Mesodermal cell (in vitro differentiated cells): ENCODE data around the gene E2F4.

Experiments
- H3K27ac ChIP-seq: 2 replicates; pipeline ENCODE4 v1.7.0; 2013; ENCODE audit warnings: mild to moderate bottlenecking, low read depth, low read length, moderate library complexity; ENCODE audit not compliant: severe bottlenecking
- H3K36me3 ChIP-seq: 2 replicates; pipeline ENCODE4 v1.7.1; 2013; ENCODE audit warnings: mild to moderate bottlenecking, low read length, moderate library complexity; ENCODE audit not compliant: control insufficient read depth, insufficient read depth
- H3K4me1 ChIP-seq: one replicate; pipeline ENCODE4 v1.7.1; 2013; ENCODE audit warnings: mild to moderate bottlenecking, low read length; ENCODE audit not compliant: insufficient read depth, control insufficient read depth, poor library complexity, severe bottlenecking
- H3K4me3 ChIP-seq: 2 replicates; pipeline ENCODE4 v1.7.0; 2013; ENCODE audit warnings: low read length, control low read depth, mild to moderate bottlenecking; ENCODE audit not compliant: insufficient read depth, poor library complexity, severe bottlenecking; ENCODE audit errors: extremely low read depth
- H3K9me3 ChIP-seq: 2 replicates; pipeline ENCODE4 v1.7.1; 2013; ENCODE audit warnings: mild to moderate bottlenecking, low read length, moderate library complexity; ENCODE audit not compliant: control insufficient read depth
- WGBS, 2 experiments: methylation state at CpG; one replicate each; pipeline ENCODE4 v1.1.5; 2013; ENCODE audit warnings: missing lambda C conversion rate in 2 of 2; ENCODE audit not compliant: insufficient coverage in 2 of 2; 5-methylcytosine and 5-hydroxymethylcytosine counted together

E2F4 gene

DNA sequence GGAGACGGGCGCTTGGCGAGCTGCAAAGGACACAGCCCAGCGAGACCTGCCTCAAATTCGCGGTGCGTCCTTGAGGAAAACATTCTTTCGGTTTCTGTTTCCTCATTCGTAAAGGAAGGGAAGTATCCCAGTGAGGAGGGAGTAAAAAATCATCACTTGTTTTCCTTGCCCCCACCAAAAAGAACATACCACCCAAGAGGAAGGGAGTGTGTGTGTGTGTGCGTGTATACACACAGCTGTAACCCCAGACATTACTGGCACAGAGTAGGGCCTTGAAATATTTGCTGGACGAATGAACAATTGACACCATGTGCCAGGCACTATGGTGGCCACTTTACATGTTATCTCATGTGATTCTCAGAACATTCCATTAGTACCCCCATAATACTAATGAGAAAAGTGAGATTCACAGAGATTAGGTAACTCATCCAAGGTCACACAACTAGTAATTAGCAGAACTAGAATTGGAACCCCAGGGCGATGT, 6.3 kb upstream of the E2F4 start:
- Histone ChIP-seq H3K36me3 (peaks cover 4% of the 10 kb centered on the region), H3K4me3 (no peak overlapping the region), H3K4me1 (peaks cover 30% of the 10 kb centered on the region), H3K27ac (no peak overlapping the region), H3K9me3 (no peaks in the 10 kb centered on the region)
- WGBS, 2 experiments: 19 to 20% methylated on average over 9 to 10 of the region's 12 CpGs

DNA sequence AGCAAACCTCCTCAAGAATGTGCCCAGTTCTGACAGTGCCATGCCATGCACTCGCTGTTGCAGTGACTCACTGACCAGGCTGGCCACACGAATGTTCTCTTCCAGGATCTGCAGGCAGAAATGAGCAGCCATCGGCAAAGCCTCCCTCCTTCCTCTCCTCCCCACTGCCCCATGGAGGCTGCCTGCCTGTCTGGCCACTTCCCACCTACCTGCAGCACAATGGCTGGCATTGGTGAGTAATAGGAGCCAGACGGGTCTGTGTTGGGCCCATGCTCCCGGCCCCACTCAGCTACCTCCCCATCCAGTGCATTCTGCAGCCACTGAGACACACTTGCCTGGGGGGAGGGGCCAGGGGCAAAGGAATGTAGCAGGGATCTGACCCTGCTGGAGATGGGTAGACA, 5.4 kb upstream of the E2F4 start:
- Histone ChIP-seq H3K4me1 (peaks cover 36% of the 10 kb centered on the region), H3K36me3 (no peaks in the 10 kb centered on the region), H3K9me3 (no peaks in the 10 kb centered on the region), H3K4me3 (no peak overlapping the region), H3K27ac (no peak overlapping the region)
- 32 to 57% methylated on average over 2 of the region's 5 CpGs for WGBS, 2 experiments

DNA sequence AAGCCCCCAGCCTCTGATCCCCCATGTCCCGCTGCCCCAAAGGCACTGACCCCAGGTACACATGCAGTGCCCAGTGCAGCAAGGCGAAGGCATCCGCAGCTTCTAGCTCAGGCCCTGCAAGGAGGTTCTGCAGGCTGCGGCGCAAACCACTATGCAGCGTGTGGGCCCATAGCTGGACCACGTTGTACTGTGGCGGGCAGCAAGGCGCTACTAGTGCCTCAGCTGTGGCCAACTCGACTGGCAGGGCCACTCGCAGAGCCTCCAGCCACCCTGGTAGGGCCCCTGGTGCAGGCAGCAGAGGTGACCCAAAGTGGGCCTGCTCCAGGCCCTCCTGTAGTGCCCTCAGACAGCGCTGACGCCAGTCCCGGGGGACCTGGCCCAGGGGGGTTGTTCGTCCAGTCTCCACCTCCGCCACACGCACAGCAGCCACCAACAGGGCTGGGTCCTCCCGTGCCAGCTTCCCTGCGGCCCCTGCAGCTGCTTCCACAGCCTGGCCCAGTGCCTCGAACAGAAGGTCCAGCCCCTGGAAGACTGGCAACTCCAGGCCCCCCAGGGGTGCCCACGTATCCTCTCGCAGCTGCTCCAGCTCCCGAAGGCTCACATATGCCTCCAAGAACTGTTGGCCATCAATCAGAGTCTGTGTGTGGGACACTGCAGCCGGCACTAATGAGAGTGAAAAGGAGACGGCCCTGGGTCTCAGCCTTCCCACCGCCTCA, 4.6 kb upstream of the E2F4 start:
- Histone ChIP-seq H3K4me3 (no peak overlapping the region), H3K9me3 (no peaks in the 10 kb centered on the region), H3K27ac (no peak overlapping the region), H3K4me1 (peaks cover 37% of the 10 kb centered on the region), H3K36me3 (no peaks in the 10 kb centered on the region)
- WGBS, 2 experiments: 92 to 94% methylated on average over 23 to 26 of the region's 26 CpGs

DNA sequence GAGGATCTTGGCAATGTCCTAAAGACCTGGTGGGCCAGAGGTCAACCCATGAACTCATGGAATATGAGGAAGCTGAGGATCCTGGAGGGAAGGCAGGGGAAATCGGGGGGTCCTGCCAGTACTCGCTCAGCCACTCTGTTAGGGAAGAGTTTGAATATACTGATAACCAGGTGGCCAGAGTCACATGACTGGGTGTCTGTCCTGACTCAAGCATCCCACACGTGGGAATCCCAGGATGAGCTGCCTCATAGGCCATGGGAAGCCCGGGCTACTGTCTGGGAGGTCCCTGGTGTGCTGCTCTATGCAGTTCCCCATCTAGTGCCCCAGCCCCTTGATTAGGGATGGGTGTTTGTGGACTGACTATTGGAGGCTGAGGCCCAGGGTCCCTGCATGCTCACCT, 3.6 kb upstream of the E2F4 start:
- Histone ChIP-seq H3K36me3 (peaks cover 5% of the 10 kb centered on the region), H3K27ac (no peak overlapping the region), H3K4me1 (peaks cover 37% of the 10 kb centered on the region), H3K9me3 (no peaks in the 10 kb centered on the region), H3K4me3 (no peak overlapping the region)
- 77 to 92% methylated on average over 3 to 4 of the region's 4 CpGs for WGBS, 2 experiments

DNA sequence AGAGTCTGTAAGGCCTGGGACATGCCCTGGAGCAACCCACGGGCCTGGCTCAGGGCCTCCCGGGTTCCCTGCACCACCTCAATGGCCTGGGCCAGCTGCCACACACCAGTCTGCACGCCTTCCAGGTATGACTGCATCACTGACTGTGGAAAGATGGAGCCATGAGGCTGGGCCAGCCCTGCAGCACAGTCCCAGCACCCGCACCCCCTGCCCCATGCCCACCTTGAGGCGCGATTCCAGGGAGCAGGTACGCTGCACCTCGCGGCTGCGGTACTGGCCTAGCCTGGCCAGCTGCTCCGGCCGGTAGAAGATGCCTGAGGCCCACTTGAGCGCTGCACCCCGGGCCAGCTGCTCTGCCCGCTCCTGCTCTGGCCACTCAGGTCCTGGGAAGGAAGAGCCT, 3.2 kb upstream of the E2F4 start:
- Histone ChIP-seq H3K9me3 (no peaks in the 10 kb centered on the region), H3K27ac (no peak overlapping the region), H3K4me3 (no peak overlapping the region), H3K4me1 (peaks cover 41% of the 10 kb centered on the region), H3K36me3 (peaks cover 9% of the 10 kb centered on the region)
- 95 to 96% methylated on average over 12 to 14 of the region's 15 CpGs for WGBS, 2 experiments

DNA sequence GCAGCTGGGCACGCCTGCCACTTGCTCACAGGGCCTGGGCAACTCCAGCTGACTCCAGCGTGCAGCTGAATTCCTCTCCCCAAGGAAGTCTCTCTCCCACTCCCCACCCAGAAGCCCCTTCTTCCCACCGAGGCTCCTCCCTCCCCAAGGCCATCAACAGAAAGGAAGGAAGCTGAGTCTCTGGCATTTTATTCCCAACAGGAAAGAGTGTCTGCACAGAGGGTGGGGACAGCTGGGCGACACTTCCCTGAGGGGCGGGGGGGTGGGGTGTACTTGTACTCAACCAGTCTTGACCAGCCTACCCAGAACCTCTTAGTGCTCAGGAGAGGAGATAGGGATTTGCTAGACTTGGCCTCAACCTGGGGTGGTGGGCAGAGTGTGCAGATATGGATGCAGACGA, 1.9 kb upstream of the E2F4 start, which contains the start of gene EXOC3L1:
Gene EXOC3L1, minus strand, starts transcription at position 96 of the 400 bp plus-strand sequence. CDS start 460 bp downstream, outside the sequence.
- Histone ChIP-seq H3K4me3 (peak within 1 kb of the TSS; percentile 22), H3K4me1 (peaks cover 42% of the 10 kb centered on the region), H3K27ac (no peak within 1 kb of the TSS), H3K36me3 (peaks cover 22% of the 10 kb centered on the region), H3K9me3 (no peaks in the 10 kb centered on the region)
- WGBS, 2 experiments: 39 to 79% methylated on average over 2 to 3 of the region's 6 CpGs

DNA sequence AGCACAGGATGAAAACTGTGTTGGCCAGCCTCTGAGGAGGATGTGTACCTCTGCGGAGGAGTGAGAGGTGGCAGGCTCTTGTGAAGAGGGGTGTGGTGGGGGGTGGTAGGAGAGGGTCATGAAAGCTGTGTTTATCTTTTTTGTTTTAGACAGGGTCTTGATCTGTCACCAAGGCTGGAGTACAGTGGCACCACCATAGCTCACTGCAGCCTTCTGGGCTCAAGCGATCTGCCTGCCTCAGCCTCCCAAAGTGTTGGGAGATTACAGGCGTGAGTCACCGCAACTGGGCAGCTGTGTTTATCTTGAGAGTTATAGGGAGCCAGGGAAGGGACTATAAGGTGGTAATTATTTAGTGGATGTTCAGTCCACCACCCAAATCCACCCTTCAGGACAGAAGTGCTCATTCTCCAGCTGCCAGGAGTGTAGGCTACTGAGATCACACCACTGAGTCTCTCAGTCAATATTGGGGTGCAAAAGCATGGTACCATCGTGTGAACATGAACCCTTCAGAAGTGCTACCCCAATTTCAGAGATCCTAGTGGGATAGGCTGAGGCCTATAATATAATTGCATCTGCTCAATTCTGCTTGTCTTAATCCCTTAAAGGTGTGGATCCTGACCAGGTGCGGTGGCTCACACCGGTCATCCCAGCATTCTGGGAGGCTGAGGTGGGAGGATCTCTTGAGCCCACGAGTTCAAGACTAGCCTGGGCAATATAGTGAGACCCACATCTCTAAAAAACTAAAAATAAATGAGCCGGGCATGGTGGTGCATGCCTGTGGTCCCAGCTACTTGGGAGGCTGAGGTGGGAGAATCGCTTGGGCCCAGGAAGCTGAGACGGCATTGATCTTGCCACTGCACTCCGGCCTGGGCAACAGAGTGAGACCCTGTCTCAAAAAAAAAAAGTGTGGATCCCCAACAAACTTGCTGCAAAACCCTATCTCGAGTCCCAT, 1.2 kb upstream of the E2F4 start:
- peaks cover 39% of the 10 kb centered on the region for H3K4me1 ChIP-seq
- H3K27ac ChIP-seq: no peak overlapping the region
- H3K4me3 ChIP-seq: no peak overlapping the region
- no peaks in the 10 kb centered on the region for H3K9me3 ChIP-seq
- WGBS, 2 experiments: 89 to 91% methylated on average over 5 to 6 of the region's 13 CpGs
- peaks cover 29% of the 10 kb centered on the region for H3K36me3 ChIP-seq

DNA sequence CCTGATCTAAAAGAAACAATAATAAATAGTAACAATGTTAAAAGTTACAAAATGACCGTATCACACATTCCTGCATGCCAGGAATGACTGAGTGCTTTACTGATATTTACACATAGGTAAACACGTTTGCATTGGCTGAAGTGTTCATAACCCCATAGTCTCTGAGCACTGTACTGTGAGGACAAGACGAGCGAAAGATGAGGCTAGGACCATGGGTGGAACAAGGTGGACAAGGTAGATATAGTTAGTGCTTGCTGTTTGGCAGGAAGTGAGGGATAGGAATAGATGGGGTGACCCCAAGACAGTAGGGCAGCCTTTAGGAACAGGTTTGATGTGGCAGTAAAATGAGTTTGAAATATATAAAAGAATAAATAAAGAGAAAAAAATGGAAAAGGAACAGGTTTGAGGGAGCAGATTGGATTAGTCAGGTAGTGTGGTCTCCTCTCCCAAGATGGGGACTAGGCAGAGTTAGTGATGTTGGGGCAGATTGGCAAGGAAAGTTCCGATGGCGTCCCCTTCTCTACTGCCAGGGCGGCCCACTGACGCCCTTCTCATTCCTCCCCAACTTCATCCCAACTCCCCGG, 452 bp upstream of the E2F4 start:
- H3K4me1 ChIP-seq: peaks cover 31% of the 10 kb centered on the region
- H3K27ac ChIP-seq: no peak overlapping the region
- peaks cover 36% of the 10 kb centered on the region for H3K36me3 ChIP-seq
- no peaks in the 10 kb centered on the region for H3K9me3 ChIP-seq
- H3K4me3 ChIP-seq: peak overlapping the region; percentile 100
- WGBS, 2 experiments: 28 to 44% methylated on average over 6 to 7 of the region's 9 CpGs

DNA sequence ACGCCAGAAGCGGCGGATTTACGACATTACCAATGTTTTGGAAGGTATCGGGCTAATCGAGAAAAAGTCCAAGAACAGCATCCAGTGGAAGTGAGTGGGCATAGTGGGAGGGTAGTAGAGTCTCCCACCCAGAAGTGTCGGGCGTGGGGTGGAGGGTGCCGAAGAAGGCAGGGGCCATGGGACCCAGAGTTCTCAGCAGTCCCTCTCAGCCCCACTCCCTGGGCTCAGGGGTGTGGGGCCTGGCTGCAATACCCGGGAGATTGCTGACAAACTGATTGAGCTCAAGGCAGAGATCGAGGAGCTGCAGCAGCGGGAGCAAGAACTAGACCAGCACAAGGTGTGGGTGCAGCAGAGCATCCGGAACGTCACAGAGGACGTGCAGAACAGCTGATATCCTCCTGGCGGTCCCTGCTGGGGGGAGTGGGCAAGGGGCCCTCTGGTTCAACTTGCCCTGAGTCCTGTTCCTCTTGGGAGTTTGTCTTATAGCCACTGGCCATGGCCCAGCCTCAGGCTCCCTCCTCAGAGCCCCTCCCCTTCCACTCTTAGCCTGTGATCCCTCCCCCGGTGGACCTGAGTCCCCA, 916 bp downstream of the E2F4 start:
- H3K27ac ChIP-seq: peak overlapping the region; percentile 23
- H3K4me3 ChIP-seq: peak overlapping the region; percentile 100
- 43 to 47% methylated on average over 16 to 17 of the region's 17 CpGs for WGBS, 2 experiments
- H3K9me3 ChIP-seq: no peaks in the 10 kb centered on the region
- peaks cover 19% of the 10 kb centered on the region for H3K4me1 ChIP-seq
- H3K36me3 ChIP-seq: peaks cover 50% of the 10 kb centered on the region

DNA sequence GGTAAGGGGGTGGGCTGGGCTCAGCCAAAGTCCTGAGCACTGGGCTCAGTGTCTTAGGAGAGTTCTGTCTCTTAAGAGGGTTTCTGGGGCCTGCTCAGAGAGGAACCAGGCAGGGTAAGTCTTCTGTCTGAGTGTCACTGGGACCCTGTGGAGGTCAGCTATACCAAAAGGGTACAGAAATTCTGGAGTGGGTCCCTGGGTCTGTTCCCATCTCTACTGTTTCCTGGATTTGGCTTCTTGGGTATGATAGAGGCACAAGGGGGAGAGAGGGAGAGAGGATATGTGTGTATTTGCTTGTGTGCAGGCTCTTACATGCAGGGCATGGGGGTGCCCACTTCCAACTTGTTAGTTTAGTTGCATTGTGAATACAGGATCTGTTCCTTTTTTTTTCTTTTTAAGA, 1.6 kb downstream of the E2F4 start:
- Histone ChIP-seq H3K9me3 (no peaks in the 10 kb centered on the region), H3K36me3 (peaks cover 56% of the 10 kb centered on the region), H3K4me3 (peak overlapping the region; percentile 100), H3K27ac (no peak overlapping the region), H3K4me1 (peaks cover 19% of the 10 kb centered on the region)
